ENCODE data around the gene ABL1.

ABL1 gene

DNA sequence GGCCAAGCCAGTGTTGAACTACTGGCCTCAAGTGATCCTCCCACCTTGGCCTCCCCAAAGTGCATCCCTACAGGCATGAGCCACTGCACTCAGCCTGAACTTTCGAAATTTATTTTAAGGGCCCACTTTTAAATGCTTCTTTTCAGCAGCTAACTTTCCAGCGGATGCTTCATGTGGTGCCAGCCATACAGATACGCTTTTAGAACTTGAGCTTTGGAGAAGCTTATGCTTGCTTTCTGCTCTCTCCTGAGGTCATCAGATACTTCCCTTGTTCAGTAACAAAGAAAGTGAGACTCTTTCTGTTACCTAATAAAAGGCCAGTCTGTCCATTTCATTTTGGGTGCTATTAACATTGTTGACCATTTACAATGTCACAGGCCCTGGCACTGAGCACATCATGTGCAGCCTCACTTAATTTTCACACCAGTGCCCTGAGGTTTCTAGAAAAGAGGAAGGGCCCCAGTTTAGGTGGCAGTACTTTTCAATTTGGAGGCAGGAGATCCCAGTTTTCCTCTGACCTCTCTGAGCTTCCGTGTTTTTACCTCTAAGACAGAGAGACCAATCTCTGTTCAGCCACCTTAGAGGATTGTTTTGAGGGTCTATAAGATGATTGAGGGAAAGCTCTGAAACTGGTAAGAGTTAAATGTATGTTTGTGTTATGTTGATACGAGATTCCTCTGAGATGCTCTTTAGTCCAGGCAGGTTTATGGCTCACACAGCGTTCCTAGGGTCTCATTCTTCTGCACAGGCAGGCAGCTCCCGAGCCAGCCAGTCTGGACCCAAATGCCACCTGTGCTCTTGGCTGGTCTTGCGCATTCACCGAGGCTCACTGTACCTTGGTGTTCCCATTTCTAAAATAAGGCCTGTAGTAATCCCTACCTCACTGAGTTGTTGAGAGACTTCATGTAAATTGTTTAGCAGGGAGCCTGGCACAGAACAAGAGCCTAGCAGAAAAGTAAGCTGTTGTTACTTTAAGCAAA is 4.4 kb downstream of the ABL1 start:
- no peak overlapping the region for H3K4me3 ChIP-seq (ENCODE audit: low read depth, low read length)

DNA sequence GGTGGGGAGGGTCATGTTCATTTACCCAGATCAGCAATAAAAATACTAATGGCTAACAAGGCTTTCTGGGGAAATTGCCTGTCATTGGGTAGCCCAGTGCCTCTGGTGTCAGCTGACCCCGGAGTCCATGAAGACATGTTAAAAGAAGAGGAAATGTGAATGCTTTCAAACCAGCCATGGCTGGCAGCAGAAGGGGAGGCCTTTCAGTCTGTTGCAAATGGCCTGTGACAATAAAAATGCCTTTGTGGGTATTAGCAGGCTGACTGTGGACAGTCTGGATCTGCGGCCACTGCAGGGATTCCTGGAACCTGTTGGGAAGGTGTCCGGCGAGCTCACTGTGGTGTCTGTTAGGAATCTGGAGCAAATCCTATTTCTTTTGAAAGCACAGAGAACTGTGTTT is 7.5 kb downstream of the ABL1 start:
- TF ChIP-seq, protein P1, sequence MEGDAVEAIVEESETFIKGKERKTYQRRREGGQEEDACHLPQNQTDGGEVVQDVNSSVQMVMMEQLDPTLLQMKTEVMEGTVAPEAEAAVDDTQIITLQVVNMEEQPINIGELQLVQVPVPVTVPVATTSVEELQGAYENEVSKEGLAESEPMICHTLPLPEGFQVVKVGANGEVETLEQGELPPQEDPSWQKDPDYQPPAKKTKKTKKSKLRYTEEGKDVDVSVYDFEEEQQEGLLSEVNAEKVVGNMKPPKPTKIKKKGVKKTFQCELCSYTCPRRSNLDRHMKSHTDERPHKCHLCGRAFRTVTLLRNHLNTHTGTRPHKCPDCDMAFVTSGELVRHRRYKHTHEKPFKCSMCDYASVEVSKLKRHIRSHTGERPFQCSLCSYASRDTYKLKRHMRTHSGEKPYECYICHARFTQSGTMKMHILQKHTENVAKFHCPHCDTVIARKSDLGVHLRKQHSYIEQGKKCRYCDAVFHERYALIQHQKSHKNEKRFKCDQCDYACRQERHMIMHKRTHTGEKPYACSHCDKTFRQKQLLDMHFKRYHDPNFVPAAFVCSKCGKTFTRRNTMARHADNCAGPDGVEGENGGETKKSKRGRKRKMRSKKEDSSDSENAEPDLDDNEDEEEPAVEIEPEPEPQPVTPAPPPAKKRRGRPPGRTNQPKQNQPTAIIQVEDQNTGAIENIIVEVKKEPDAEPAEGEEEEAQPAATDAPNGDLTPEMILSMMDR (conservative IDR thresholded peaks at IDR 0.05; ENCODE audit: low read depth, low read length), result no peak
- H3K4me3 ChIP-seq (ENCODE audit: low read depth, low read length), result no peak overlapping the region
- DNase-seq (ENCODE audit: low read depth), result no peak

More for the DNA sequence above, 4.4 kb downstream of the ABL1 start:
- no peak for DNase-seq (ENCODE audit: low read depth)
- TF ChIP-seq, protein P1 (conservative IDR thresholded peaks at IDR 0.05; ENCODE audit: low read depth, low read length), result no peak

DNA sequence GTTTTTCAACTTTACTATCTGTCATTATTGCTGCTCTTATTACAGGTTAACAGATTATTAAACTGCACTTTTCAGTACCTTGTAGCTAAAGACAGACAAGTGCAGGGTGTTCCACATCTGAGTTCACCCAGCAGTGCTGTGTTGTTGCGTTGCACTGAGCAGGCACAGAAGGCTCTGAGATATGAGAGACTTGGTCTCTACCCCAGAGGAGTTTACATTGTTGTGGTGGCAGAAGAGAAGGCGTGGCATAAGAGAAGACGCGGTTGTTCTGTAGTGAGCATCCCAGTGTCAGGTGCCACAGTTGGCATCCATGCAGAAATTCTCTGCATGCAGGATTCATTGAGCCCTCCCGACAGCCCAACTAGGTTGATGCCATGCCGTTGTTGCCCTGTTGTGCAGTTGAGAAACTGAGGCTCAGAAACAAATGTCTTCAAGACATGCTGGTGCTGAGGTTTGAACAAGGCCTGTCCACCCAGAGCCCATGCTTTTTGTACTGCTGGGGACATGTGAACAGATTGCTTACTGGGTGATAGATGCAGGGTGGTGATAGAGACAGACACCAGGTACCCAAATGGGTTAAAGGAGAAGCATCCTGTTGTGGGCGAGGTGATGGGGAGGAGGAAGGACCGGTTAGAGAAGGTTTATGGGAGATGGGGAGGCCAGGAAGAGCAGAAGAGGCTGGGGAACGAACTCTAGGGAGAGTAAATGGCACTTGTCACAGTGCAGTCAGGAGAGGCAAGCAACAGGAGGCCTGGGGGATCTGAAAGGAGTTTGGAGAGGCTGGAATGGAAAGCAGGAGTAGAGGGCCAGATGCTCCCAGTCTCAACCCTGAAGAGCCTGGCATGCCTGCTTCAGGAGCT is 8.2 kb downstream of the ABL1 start:
- no peak overlapping the region for H3K4me3 ChIP-seq (ENCODE audit: low read depth, low read length)
- TF ChIP-seq, protein P1 (conservative IDR thresholded peaks at IDR 0.05; ENCODE audit: low read depth, low read length), result no peak
- no peak for DNase-seq (ENCODE audit: low read depth)

DNA sequence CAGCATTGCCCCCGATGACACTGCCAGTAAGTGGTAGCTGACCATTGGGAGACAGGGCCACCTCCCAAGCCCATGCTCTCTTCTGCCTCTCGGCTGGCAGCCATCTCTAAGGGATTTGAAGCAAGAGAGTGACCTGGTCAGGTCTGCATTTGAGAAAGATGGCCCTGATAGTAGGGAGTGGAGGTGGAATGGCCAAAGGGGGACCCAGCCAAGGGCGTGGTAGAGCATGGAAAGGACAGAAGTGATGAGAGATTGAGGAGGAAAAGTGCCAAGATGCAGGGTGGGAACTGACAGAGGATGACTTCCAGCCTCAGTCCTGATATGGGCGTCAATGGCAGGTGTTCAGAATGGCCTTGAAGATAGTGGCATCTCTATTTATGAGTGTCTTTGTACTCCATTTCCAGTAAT is 9.0 kb downstream of the ABL1 start:
- H3K4me3 ChIP-seq (ENCODE audit: low read depth, low read length), result no peak overlapping the region
- no peak for DNase-seq (ENCODE audit: low read depth)
- TF ChIP-seq, protein P1 (conservative IDR thresholded peaks at IDR 0.05; ENCODE audit: low read depth, low read length), result no peak

DNA sequence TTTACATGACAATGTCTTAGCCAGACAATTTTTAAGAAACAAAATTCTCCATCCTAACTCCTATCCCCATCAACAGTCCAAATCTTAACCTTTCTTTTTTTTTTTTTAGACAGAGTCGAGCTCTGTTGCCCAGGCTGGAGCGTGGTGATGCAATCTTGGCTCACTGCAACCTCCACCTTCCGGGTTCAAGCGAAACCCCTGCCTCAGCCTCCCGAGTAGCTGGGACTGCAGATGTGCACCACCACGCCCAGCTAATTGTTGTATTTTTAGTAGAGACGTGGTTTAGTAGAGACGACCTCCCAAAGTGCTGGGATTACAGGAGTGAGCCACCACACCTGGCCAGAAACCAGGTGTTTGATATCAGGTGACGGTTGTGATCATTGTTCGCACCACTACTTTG is 10.2 kb downstream of the ABL1 start:
- TF ChIP-seq, protein P1 (conservative IDR thresholded peaks at IDR 0.05; ENCODE audit: low read depth, low read length), result no peak
- no peak for DNase-seq (ENCODE audit: low read depth)
- no peak overlapping the region for H3K4me3 ChIP-seq (ENCODE audit: low read depth, low read length)

DNA sequence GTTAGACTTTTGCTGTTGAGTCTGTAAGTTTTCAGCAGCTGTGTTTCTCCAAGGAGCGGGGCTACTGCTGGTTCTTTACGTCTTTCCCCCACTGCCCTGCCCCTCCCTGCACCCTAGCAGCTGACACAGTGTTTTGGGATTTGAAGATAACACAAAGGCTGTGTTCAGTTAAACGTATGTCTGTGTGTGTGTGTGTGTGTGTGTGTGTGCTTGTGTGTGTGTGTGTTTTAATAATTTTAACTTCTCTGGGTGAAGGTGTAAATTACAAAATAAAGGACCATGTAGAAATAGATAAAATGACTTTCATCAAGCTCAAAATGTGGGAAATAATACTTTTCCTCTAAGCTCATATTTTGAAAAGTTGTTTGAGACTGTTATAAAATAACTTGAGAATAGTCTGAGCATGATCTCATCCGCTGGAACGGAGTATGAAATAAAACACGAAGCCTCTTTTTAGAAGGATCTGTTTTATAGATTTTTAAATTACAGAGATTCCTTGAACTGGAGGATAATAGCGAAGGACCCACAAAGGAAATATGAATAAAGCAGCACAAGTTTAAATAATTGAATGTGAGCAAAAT is 10.9 kb downstream of the ABL1 start:
- peak overlapping the region; percentile 12 for H3K4me3 ChIP-seq (ENCODE audit: low read depth, low read length)
- DNase-seq (ENCODE audit: low read depth), result peak; percentile 90
- TF ChIP-seq, protein P1 (conservative IDR thresholded peaks at IDR 0.05; ENCODE audit: low read depth, low read length), result no peak
